ENCODE results near the gene RNF166.

- no peak for TF ChIP-seq SIN3A (IDR thresholded peaks at IDR 0.05; ENCODE audit: borderline replicate concordance, insufficient read depth, low read length)
- TF ChIP-seq, protein P1, sequence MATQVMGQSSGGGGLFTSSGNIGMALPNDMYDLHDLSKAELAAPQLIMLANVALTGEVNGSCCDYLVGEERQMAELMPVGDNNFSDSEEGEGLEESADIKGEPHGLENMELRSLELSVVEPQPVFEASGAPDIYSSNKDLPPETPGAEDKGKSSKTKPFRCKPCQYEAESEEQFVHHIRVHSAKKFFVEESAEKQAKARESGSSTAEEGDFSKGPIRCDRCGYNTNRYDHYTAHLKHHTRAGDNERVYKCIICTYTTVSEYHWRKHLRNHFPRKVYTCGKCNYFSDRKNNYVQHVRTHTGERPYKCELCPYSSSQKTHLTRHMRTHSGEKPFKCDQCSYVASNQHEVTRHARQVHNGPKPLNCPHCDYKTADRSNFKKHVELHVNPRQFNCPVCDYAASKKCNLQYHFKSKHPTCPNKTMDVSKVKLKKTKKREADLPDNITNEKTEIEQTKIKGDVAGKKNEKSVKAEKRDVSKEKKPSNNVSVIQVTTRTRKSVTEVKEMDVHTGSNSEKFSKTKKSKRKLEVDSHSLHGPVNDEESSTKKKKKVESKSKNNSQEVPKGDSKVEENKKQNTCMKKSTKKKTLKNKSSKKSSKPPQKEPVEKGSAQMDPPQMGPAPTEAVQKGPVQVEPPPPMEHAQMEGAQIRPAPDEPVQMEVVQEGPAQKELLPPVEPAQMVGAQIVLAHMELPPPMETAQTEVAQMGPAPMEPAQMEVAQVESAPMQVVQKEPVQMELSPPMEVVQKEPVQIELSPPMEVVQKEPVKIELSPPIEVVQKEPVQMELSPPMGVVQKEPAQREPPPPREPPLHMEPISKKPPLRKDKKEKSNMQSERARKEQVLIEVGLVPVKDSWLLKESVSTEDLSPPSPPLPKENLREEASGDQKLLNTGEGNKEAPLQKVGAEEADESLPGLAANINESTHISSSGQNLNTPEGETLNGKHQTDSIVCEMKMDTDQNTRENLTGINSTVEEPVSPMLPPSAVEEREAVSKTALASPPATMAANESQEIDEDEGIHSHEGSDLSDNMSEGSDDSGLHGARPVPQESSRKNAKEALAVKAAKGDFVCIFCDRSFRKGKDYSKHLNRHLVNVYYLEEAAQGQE (IDR thresholded peaks at IDR 0.05; ENCODE audit: insufficient read depth in 1 of 2, low read depth in 2 of 2, low read length in 2 of 2), result no peak
Observed at GRCh38 chr16:88713054-88713453, 6.8 kb upstream of the RNF166 start.

All from PFSK-1 (cell line).